Ishikawa (cell line): Measurements from ENCODE around the gene COX6B2.

ENCODE experiments used
- CEBPB ChIP-seq: IDR thresholded peaks from 2 replicates; pipeline ENCODE4 v1.6.1; 2012
- CREB1 ChIP-seq: IDR thresholded peaks from 2 replicates; pipeline ENCODE4 v1.6.1; 2012; ENCODE audit warnings: low read depth
- EGR1 ChIP-seq: IDR thresholded peaks from 2 replicates; pipeline ENCODE4 v1.6.1; 2012
- EP300 ChIP-seq: IDR thresholded peaks from 2 replicates; pipeline ENCODE4 v1.6.1; 2012; ENCODE audit warnings: borderline replicate concordance
- FOXM1 ChIP-seq: IDR thresholded peaks from 2 replicates; pipeline ENCODE4 v1.6.1; 2012; ENCODE audit warnings: low read depth, borderline replicate concordance
- NFIC ChIP-seq: IDR thresholded peaks from 2 replicates; pipeline ENCODE4 v1.6.1; 2012
- RAD21 ChIP-seq: IDR thresholded peaks from 2 replicates; pipeline ENCODE4 v1.6.1; 2012; ENCODE audit warnings: low read depth
- TAF1 ChIP-seq: IDR thresholded peaks from 2 replicates; pipeline ENCODE4 v1.6.1; 2012; ENCODE audit warnings: low read depth, mild to moderate bottlenecking
- TCF12 ChIP-seq: IDR thresholded peaks from 2 replicates; pipeline ENCODE4 v1.6.1; 2012; ENCODE audit warnings: low read depth
- TEAD4 ChIP-seq: IDR thresholded peaks from 2 replicates; pipeline ENCODE4 v1.6.1; 2012
- YY1 ChIP-seq: IDR thresholded peaks from 2 replicates; pipeline ENCODE4 v1.6.1; 2012; ENCODE audit warnings: low read depth
- ZBTB7A ChIP-seq: IDR thresholded peaks from 2 replicates; pipeline ENCODE4 v1.6.1; 2012; ENCODE audit warnings: low read depth
- TF ChIP-seq, protein P1 (sequence below): IDR thresholded peaks from 2 replicates; pipeline ENCODE4 v1.6.1; 2012
- TF ChIP-seq, protein P2 (sequence below): IDR thresholded peaks from 2 replicates; pipeline ENCODE4 v1.6.1; 2012
- TF ChIP-seq, protein P3 (sequence below): IDR thresholded peaks from 2 replicates; pipeline ENCODE4 v1.6.1; 2012; ENCODE audit warnings: low read depth, mild to moderate bottlenecking

The COX6B2 gene

DNA sequence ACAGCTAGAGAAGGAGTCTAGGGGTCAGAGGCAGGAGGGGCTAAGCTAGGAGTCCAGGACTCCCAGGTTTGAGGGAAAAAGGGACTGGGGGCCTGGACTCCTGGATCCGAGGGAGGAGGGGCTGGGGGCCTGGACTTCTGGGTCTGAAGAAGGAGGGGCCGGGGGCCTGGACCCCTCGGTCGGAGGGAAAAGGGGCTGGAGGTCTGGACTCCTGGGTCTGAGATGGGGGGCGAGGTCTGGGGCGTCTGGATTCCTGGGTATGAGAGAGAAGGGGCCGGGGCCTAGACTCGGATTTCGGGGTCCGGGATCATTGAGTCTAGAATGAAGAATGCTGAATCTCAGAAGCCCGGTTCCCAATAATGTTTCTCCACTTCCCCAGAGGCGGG is 52.2 kb downstream of the COX6B2 start:
- TF ChIP-seq EGR1 = no peak
- no peak for TF ChIP-seq TAF1
- no peak for TF ChIP-seq CEBPB
- TF ChIP-seq, protein P1, sequence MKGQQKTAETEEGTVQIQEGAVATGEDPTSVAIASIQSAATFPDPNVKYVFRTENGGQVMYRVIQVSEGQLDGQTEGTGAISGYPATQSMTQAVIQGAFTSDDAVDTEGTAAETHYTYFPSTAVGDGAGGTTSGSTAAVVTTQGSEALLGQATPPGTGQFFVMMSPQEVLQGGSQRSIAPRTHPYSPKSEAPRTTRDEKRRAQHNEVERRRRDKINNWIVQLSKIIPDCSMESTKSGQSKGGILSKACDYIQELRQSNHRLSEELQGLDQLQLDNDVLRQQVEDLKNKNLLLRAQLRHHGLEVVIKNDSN = no peak
- no peak for TF ChIP-seq NFIC
- no peak for TF ChIP-seq TCF12

DNA sequence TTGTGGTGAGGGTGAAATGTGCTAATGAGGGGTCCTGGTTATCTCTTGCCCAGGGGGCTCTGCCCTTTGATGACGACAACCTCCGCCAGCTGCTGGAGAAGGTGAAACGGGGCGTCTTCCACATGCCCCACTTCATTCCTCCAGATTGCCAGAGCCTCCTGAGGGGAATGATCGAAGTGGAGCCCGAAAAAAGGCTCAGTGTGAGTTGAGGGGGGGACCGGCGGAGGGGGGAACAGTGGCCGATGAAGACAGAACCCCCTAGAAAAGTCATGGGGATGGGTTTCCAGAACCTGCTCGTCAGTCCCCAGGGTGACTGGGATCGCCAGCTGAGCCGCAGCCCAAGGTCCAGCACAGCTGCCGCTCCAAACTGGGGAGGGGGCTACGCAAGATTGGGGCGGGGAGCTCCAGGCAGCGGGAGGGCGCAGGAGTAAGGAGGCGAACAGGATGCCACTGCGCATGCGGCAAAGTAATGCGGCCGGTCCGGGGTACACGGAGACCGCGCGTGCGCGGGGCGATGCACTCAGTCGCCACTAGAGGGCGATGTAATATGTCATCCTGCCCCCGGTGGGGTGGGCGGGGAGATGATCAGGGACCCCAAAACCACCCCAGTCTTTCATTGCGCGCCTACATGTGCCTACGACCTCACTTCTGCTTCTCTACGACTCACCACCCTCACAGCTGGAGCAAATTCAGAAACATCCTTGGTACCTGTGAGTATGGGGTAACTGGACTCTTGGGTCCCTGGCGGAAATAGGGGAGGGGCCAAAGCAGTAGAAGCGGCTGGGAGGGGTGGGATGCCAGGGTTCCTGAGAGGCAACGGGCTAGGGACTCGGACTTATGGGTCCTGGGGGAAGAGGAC is 52.8 kb downstream of the COX6B2 start:
- no peak for TF ChIP-seq TAF1
- TF ChIP-seq, protein P1 = no peak
- TF ChIP-seq FOXM1 = no peak
- TF ChIP-seq ZBTB7A = peak; percentile 92
- no peak for TF ChIP-seq NFIC
- no peak for TF ChIP-seq CEBPB
- TF ChIP-seq, protein P2, sequence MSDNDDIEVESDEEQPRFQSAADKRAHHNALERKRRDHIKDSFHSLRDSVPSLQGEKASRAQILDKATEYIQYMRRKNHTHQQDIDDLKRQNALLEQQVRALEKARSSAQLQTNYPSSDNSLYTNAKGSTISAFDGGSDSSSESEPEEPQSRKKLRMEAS = 0 out of 2 replicates have a peak, but pooled peaks have one; percentile 26
- no peak for TF ChIP-seq YY1
- no peak for TF ChIP-seq CREB1
- peak; percentile 73 for TF ChIP-seq RAD21
- TF ChIP-seq TEAD4 = no peak
- TF ChIP-seq EP300 = no peak
- no peak for TF ChIP-seq EGR1
- TF ChIP-seq, protein P3, sequence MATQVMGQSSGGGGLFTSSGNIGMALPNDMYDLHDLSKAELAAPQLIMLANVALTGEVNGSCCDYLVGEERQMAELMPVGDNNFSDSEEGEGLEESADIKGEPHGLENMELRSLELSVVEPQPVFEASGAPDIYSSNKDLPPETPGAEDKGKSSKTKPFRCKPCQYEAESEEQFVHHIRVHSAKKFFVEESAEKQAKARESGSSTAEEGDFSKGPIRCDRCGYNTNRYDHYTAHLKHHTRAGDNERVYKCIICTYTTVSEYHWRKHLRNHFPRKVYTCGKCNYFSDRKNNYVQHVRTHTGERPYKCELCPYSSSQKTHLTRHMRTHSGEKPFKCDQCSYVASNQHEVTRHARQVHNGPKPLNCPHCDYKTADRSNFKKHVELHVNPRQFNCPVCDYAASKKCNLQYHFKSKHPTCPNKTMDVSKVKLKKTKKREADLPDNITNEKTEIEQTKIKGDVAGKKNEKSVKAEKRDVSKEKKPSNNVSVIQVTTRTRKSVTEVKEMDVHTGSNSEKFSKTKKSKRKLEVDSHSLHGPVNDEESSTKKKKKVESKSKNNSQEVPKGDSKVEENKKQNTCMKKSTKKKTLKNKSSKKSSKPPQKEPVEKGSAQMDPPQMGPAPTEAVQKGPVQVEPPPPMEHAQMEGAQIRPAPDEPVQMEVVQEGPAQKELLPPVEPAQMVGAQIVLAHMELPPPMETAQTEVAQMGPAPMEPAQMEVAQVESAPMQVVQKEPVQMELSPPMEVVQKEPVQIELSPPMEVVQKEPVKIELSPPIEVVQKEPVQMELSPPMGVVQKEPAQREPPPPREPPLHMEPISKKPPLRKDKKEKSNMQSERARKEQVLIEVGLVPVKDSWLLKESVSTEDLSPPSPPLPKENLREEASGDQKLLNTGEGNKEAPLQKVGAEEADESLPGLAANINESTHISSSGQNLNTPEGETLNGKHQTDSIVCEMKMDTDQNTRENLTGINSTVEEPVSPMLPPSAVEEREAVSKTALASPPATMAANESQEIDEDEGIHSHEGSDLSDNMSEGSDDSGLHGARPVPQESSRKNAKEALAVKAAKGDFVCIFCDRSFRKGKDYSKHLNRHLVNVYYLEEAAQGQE = no peak
- no peak for TF ChIP-seq TCF12

DNA sequence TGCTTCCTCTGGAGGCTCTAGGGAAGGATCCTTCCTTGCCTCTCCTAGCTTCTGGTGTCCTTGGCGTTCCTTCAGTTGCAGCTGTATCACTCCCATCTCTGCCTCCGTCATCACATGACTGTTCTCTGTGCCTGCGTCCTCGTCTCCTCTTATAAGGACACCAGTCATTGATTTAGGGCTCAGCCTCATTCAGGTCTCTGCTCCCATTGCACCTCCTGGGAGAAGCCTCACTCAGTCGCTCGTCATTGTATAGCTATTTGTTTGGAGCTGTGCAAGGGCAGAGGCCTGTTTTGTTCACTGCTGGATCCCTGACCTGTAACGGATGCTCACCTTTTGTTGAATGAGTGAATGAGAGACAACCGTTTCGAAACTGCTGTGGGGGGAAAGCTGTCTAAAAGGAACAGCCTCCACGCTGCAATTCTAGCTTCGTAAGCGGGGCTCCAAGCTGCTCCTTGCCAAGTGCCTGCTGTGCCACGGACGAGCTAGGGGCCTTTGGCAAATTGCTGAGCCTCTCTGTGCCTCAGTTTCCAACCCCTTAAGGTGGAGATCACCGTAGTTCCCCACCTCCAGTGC is 53.5 kb downstream of the COX6B2 start:
- TF ChIP-seq NFIC (no peak), YY1 (no peak), EGR1 (no peak), RAD21 (no peak), CREB1 (no peak), TAF1 (no peak), TEAD4 (no peak), CEBPB (no peak), EP300 (no peak), TCF12 (no peak)
- TF ChIP-seq, protein P1 = no peak
- TF ChIP-seq, protein P2 = no peak

DNA sequence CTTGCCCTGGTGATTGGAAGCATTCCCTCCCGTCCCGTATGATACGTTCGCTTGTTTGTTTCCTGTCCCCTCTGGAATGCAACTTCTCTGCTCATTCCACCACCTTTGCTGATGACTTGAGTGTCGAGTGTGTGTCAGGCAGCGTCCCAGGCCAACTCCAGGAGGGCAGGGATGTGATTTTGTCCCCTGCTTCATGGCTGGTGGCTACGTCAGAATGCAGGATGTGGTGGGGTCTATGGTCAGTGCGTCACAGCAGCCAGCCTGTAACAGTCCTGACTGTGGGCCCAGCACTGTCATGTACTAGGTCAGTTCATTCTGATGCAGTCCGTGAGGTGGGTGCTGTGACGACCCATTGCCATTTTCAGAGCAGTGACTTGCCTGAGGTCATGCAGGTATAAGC is 54.5 kb downstream of the COX6B2 start:
- TF ChIP-seq CREB1 (no peak), TEAD4 (no peak), EGR1 (no peak), CEBPB (no peak), ZBTB7A (no peak), NFIC (no peak), EP300 (no peak), YY1 (no peak), TAF1 (no peak), TCF12 (no peak), FOXM1 (no peak), RAD21 (no peak)
- TF ChIP-seq, protein P3 = no peak
- TF ChIP-seq, protein P1 = no peak
- TF ChIP-seq, protein P2 = no peak
